A673 (cell line): ENCODE data around the gene RBPMS2. TPM values are rescaled to one million over a fixed set of nuclear protein-coding genes. Genes with fewer than 3 reads are reported as not detected.

ENCODE experiments used
- BruUV-seq: library from RNA; stranded (reverse); fragments of 400-500 nt; replicated peaks from 2 replicates; lab custom pipeline; 2021; lab: Mats Ljungman, UMichigan
- CTCF ChIA-PET: fragments of 300-600 bp; sonication (Branson Sonifier 250); formaldehyde crosslinking; loops from one replicate; lab custom pipeline; 2022; ENCODE audit warnings: antibody characterized with exemption; lab: Charles Lee
- POLR2A ChIA-PET: fragments of 300-600 bp; sonication (Branson Sonifier 250); formaldehyde crosslinking; loops from one replicate; lab custom pipeline; 2022; ENCODE audit warnings: antibody characterized with exemption; ENCODE audit not compliant: low non-redundant PET; lab: Charles Lee
- DNase-seq: peaks from one replicate; pipeline ENCODE4 v3.0.0-alpha.2; 2015; ENCODE audit warnings: low spot score
- H3K27ac ChIP-seq: fragments of 200-600 bp; sonication (generic); 2 replicates; pipeline ENCODE4 v1.5.1; 2016; ENCODE audit warnings: mixed run types, low read depth, mild to moderate bottlenecking, mixed read lengths, antibody characterized with exemption, low read length; ENCODE audit not compliant: poor library complexity, severe bottlenecking
- H3K27me3 ChIP-seq: fragments of 200-600 bp; sonication (generic); replicated peaks from 2 replicates; pipeline ENCODE4 v1.6.1; 2017; ENCODE audit warnings: mixed run types, low read depth, mild to moderate bottlenecking, mixed read lengths, antibody characterized with exemption, low read length; ENCODE audit not compliant: insufficient read depth, poor library complexity
- H3K36me3 ChIP-seq: fragments of 200-600 bp; sonication (generic); 2 replicates; pipeline ENCODE4 v1.6.1; 2016; ENCODE audit warnings: mixed run types, mild to moderate bottlenecking, mixed read lengths, antibody characterized with exemption, low read length; ENCODE audit not compliant: insufficient read depth, poor library complexity, severe bottlenecking
- H3K4me1 ChIP-seq: fragments of 200-600 bp; sonication (generic); 2 replicates; pipeline ENCODE4 v1.6.1; 2017; ENCODE audit warnings: mixed run types, mild to moderate bottlenecking, mixed read lengths, antibody characterized with exemption, low read length; ENCODE audit not compliant: insufficient read depth, poor library complexity, severe bottlenecking
- H3K4me3 ChIP-seq: fragments of 200-600 bp; sonication (generic); 2 replicates; pipeline ENCODE4 v1.5.1; 2016; ENCODE audit warnings: low read depth, mixed run types, mild to moderate bottlenecking, mixed read lengths, low read length; ENCODE audit not compliant: poor library complexity, severe bottlenecking
- H3K9me3 ChIP-seq: fragments of 200-600 bp; sonication (generic); 2 replicates; pipeline ENCODE4 v1.6.1; 2016; ENCODE audit warnings: mixed run types, low read depth, mild to moderate bottlenecking, mixed read lengths, antibody characterized with exemption, low read length; ENCODE audit not compliant: poor library complexity, severe bottlenecking
- EZH2 ChIP-seq: fragments of 200-600 bp; sonication (generic); IDR thresholded peaks from 2 replicates; pipeline ENCODE4 v1.6.1; 2017; ENCODE audit warnings: borderline replicate concordance, low read depth, mild to moderate bottlenecking, mixed read lengths, antibody characterized with exemption, low read length; ENCODE audit not compliant: poor library complexity, severe bottlenecking
- intact Hi-C: fragments of 100-400 bp; cut with micrococcal nuclease; formaldehyde crosslinking; loops from one replicate; pipeline ENCODE4 v1.10.0; 2022; ENCODE audit not compliant: unreplicated experiment
- total RNA-seq: library from RNA; stranded (reverse); gene quantifications from 2 replicates; pipeline ENCODE4 v1.2.3, GENCODE V29; 2021
- TF ChIP-seq, protein P1 (sequence below): fragments of 300-800, 200-600 bp; sonication (generic); conservative IDR thresholded peaks from 2 replicates; pipeline ENCODE4 v1.5.1; 2017; ENCODE audit warnings: low read depth, mild to moderate bottlenecking, antibody characterized with exemption, low read length, moderate library complexity, mixed read lengths

RBPMS2 gene
- total RNA-seq, 1 experiment from 2014 or later, result 2.9 TPM

GRCh38 chr15:64699751-64700388 is 75.5 kb downstream of the RBPMS2 start:
- no peaks in the 10 kb centered on the region for H3K36me3 ChIP-seq
- H3K4me1 ChIP-seq, result peaks cover 51% of the 10 kb centered on the region
- ChIA-PET CTCF (interaction anchor here (1.3 kb wide), 1 partner anchor 13 kb away, joined by 4 read pairs; no protein-coding TSS in a partner anchor), POLR2A (no interaction called here)
- no TSS peak for BruUV-seq
- no peak for DNase-seq
- H3K4me3 ChIP-seq, result no peak overlapping the region
- H3K27ac ChIP-seq, result peak overlapping the region; percentile 18
- TF ChIP-seq, protein P1, sequence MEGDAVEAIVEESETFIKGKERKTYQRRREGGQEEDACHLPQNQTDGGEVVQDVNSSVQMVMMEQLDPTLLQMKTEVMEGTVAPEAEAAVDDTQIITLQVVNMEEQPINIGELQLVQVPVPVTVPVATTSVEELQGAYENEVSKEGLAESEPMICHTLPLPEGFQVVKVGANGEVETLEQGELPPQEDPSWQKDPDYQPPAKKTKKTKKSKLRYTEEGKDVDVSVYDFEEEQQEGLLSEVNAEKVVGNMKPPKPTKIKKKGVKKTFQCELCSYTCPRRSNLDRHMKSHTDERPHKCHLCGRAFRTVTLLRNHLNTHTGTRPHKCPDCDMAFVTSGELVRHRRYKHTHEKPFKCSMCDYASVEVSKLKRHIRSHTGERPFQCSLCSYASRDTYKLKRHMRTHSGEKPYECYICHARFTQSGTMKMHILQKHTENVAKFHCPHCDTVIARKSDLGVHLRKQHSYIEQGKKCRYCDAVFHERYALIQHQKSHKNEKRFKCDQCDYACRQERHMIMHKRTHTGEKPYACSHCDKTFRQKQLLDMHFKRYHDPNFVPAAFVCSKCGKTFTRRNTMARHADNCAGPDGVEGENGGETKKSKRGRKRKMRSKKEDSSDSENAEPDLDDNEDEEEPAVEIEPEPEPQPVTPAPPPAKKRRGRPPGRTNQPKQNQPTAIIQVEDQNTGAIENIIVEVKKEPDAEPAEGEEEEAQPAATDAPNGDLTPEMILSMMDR, result no peak
- no peak for TF ChIP-seq EZH2
- no peaks in the 10 kb centered on the region for H3K27me3 ChIP-seq
- no peaks in the 10 kb centered on the region for H3K9me3 ChIP-seq
- intact Hi-C loops, result no loop called here

GRCh38 chr15:64698823-64699222 is 76.6 kb downstream of the RBPMS2 start:
- no TSS peak for BruUV-seq
- H3K4me3 ChIP-seq, result no peak overlapping the region
- peaks cover 51% of the 10 kb centered on the region for H3K4me1 ChIP-seq
- CTCF ChIA-PET, result no interaction called here
- POLR2A ChIA-PET, result no interaction called here
- H3K27me3 ChIP-seq, result no peaks in the 10 kb centered on the region
- no peak overlapping the region for H3K27ac ChIP-seq
- TF ChIP-seq, protein P1, result no peak
- TF ChIP-seq EZH2, result no peak
- intact Hi-C loops, result no loop called here
- DNase-seq, result no peak
- no peaks in the 10 kb centered on the region for H3K9me3 ChIP-seq
- no peaks in the 10 kb centered on the region for H3K36me3 ChIP-seq

DNA sequence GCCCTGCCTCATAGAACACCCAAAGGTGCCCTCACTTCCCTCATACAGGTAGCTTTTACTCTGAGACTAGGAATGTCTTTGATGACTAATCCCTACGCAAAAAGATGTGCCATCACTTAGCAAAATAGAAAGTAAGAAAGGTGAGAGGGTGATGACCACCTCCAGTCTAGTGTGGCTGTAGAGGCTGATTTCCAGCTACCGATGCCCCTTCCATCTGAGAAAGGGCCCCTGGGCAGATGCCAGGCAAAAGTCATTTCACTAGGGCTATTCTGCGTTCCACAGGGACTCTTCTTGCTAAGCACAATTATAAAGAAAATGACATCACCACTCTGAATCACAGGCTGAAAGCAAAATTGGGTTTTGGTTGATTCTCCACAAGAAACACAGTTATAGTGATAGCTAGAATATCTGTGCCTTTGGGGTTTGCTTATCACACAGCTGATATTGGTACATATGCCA is 77.4 kb downstream of the RBPMS2 start:
- ChIA-PET POLR2A (no interaction called here), CTCF (no interaction called here)
- no peaks in the 10 kb centered on the region for H3K9me3 ChIP-seq
- no peak for DNase-seq
- TF ChIP-seq, protein P1, result no peak
- TF ChIP-seq EZH2, result no peak
- BruUV-seq, result no TSS peak
- intact Hi-C loops, result no loop called here
- no peak overlapping the region for H3K27ac ChIP-seq
- H3K36me3 ChIP-seq, result peaks cover under 1% of the 10 kb centered on the region
- peaks cover 51% of the 10 kb centered on the region for H3K4me1 ChIP-seq
- H3K4me3 ChIP-seq, result no peak overlapping the region
- H3K27me3 ChIP-seq, result no peaks in the 10 kb centered on the region
